Measurements from ENCODE around the gene AIF1.

Gene AIF1

DNA sequence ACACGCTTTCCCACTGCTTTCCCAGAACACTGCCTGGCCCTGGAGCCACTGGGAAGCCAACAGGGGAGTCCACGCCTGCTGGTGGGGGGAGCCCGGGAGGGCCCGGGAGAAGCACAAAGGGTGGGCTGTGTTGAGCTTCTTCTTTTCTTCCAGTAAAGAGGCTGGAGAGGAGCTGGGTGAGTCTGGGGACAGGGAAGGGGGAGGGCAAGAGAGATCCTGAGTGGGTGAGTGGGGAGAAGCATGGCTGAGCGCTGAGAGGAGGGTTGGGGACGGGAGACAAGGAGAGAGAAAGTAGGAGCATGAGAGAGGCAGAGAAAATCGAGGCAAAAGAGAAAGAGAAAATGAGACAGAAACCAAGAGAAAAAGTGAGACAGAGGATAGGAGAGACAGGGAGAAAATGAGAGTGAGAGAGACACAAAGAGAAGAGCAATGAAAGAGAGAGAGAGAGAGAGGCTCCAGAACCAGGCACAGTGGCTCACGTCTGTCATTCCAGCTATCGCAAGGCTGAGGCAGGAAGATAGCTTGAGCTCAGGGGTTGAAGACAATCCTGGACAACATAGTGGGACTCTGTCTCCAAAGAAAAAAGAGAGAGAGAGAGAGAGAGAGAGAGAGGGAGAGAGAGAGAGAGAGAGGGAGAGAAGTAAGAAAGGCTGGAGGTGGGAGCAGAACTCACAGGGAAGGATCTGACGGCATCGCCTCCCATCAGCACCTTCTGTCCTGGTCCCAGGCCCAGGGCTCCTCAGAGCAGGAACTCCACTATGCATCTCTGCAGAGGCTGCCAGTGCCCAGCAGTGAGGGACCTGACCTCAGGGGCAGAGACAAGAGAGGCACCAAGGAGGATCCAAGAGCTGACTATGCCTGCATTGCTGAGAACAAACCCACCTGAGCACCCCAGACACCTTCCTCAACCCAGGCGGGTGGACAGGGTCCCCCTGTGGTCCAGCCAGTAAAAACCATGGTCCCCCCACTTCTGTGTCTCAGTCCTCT is 26.9 kb upstream of the AIF1 start:
- no peak for TF ChIP-seq GATA3 (IDR thresholded peaks at IDR 0.05; ENCODE audit: low read depth, low read length)

DNA sequence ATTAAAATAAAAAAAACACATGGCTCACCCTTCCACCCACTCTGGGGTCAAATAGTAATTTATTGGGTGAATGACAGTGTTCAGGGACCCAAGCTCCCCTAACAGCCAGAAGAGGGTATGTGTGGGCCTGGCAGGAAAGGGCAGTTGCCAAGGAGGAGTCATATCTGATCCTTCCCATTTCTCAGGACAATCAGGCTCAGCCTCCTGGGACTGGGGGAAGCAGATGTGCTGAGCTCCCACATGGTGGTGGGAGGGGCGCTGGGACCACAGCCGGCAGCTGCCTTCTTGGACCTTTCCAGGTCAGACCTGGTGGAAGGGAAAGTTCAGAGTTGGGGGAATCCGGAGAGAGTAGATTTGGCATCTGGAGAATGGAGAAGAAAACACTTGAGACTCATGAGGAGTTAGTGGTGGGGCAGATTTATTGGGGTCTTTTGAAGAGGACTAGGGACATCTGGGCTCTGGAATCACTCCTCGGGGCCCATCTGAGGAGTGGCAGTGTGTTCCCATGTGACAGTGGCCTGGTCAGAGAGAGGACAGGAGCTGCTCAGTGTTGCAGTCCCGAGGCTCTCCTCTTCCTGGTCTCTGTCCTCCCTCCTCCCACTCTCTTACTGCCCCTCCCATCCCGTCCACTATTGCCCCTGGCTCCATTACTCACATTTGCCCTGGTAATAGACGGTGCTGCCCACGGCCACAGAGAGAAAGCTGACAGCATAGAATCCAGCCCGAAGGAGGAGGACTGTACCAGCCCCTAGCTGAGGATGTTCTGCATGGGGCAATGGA is 26.0 kb upstream of the AIF1 start:
- no peak for TF ChIP-seq GATA2 (IDR thresholded peaks at IDR 0.05; ENCODE audit: low read depth, low read length)

GRCh38 chr6:31592396-31592771 is 22.6 kb upstream of the AIF1 start:
- TF ChIP-seq GATA2 (IDR thresholded peaks at IDR 0.05; ENCODE audit: low read depth, low read length): no peak

DNA sequence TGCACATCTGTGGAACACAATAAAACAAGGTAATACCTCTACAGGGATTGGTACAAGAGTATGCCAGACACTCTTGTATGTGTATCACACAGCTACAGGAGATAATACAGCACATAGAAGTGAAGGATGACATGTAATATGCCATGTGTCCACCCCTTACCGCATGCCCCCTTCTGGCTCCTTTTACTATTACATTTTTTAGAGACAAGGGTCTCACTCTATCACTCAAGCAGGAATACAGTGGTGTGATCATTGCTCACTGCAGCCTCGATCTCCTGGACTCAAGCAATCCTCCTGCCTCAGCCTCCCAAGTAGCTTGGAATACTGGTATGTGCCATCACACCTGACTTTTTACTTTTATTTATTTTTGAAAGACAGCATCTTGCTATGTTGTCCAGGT is 18.0 kb upstream of the AIF1 start:
- TF ChIP-seq GATA3 (IDR thresholded peaks at IDR 0.05; ENCODE audit: low read depth, low read length) (no peak), GATA2 (IDR thresholded peaks at IDR 0.05; ENCODE audit: low read depth, low read length) (no peak)

DNA sequence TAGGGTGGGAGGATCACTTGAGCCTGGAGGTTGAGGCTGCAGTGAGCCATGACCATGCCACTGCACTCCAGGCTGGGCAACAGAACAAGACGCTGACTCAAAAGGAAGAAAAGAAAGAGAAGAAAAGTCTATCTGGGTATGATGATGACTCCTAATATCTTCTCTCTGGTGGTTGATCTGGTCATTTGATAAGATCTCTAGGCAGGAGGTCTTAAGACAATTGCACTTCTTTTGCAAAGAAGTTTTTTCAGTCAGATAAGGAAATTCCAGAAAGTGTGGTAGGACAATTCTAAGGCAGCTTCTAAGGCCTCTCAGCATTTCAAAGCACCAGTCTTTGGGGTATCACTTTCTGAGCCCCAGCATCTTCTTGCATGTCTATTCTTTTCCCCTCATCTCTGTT is 7.7 kb upstream of the AIF1 start:
- no peak for TF ChIP-seq GATA2 (IDR thresholded peaks at IDR 0.05; ENCODE audit: low read depth, low read length)
- no peak for TF ChIP-seq GATA3 (IDR thresholded peaks at IDR 0.05; ENCODE audit: low read depth, low read length)

GRCh38 chr6:31609519-31610406 is 5.3 kb upstream of the AIF1 start:
- TF ChIP-seq GATA2 (IDR thresholded peaks at IDR 0.05; ENCODE audit: low read depth, low read length): no peak
- no peak for TF ChIP-seq GATA3 (IDR thresholded peaks at IDR 0.05; ENCODE audit: low read depth, low read length)

DNA sequence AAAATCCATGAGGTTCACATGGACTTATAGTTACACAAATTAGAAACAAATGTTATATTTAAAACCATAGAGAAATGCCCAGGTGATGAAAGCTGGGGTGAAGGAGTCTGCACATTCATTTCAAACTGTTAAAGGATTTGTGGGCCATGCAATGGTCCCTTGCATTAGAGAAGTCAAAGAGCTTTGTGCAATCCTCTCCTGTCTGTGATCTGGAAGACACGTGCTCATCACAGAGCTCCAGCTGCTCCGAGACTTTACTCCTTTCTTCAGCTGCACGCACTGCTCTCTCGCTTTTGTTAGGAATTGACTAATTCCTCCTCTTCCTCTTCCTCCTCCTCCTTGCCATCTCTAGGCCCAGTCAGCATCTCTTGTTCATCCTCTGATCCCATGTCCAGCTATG is 4.1 kb upstream of the AIF1 start:
- TF ChIP-seq GATA3 (IDR thresholded peaks at IDR 0.05; ENCODE audit: low read depth, low read length) (no peak), GATA2 (IDR thresholded peaks at IDR 0.05; ENCODE audit: low read depth, low read length) (no peak)

DNA sequence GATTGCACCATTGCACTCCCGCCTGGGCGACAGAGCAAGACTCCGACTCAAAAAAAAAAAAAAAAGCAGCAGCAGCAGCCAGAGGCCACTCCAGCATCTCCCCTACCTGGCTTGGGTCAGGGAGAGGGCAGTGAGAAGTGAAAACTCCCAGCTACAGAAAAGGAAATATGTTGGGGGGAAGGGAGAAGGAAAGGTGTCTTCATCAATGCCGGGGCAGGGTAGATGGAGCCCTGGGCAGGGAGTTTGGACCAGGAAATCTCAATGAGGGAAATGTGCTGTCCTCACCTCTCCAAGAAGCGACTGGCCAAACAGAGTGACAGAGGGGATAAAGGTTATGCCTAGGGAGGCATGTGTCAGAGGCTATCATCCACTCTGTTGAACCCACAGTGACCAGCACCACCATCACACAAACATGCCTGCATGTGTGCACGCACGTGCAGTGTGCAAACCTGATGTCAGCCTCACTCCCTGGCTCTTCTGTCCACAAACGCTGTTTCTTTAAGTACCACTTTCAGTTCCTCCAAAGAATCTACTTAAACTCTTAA is 887 bp upstream of the AIF1 start:
- no peak for TF ChIP-seq GATA2 (IDR thresholded peaks at IDR 0.05; ENCODE audit: low read depth, low read length)
- no peak for TF ChIP-seq GATA3 (IDR thresholded peaks at IDR 0.05; ENCODE audit: low read depth, low read length)

DNA sequence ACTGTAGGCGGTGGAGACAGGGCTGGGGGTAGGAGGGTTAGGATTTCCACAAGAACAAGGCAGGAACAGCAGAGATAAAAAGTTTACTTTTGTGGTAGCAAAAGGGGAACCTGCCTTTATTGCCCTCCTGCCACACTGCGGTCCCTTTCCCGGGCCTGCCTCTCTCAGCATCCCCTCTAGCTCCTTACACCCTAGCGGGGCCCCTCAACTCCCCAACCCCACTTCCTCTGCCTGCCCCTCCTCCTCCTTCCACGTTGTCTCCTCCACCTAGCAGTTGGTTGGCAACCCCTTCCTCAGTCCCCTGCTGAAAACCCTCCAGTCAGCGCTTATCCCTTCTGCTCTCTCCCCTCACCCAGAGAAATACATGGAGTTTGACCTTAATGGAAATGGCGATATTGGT is 714 bp downstream of the AIF1 start:
- TF ChIP-seq GATA3 (IDR thresholded peaks at IDR 0.05; ENCODE audit: low read depth, low read length) (no peak), GATA2 (IDR thresholded peaks at IDR 0.05; ENCODE audit: low read depth, low read length) (no peak)

GRCh38 chr6:31617010-31617409 is 2.0 kb downstream of the AIF1 start:
- no peak for TF ChIP-seq GATA2 (IDR thresholded peaks at IDR 0.05; ENCODE audit: low read depth, low read length)
- TF ChIP-seq GATA3 (IDR thresholded peaks at IDR 0.05; ENCODE audit: low read depth, low read length): no peak

GRCh38 chr6:31619805-31620585 is 5.0 kb downstream of the AIF1 start:
- TF ChIP-seq GATA3 (IDR thresholded peaks at IDR 0.05; ENCODE audit: low read depth, low read length): no peak
- no peak for TF ChIP-seq GATA2 (IDR thresholded peaks at IDR 0.05; ENCODE audit: low read depth, low read length)

- TF ChIP-seq GATA2 (IDR thresholded peaks at IDR 0.05; ENCODE audit: low read depth, low read length) (no peak), GATA3 (IDR thresholded peaks at IDR 0.05; ENCODE audit: low read depth, low read length) (no peak)
These were observed 5.7 kb downstream of the AIF1 start, which contains the start of gene PRRC2A for GRCh38 chr6:31620586-31621319. Gene PRRC2A (plus strand): TSS chr6:31620715. CDS start chr6:31622790, 2,075 bp downstream.

Data from SH-SY5Y (cell line).